ENCODE data around the gene ZNF367. TPM values are rescaled to one million over a fixed set of nuclear protein-coding genes. Genes with fewer than 3 reads are reported as not detected.

ZNF367 gene
- total RNA-seq, 1 experiment from 2014 or later = 14.0 TPM

DNA sequence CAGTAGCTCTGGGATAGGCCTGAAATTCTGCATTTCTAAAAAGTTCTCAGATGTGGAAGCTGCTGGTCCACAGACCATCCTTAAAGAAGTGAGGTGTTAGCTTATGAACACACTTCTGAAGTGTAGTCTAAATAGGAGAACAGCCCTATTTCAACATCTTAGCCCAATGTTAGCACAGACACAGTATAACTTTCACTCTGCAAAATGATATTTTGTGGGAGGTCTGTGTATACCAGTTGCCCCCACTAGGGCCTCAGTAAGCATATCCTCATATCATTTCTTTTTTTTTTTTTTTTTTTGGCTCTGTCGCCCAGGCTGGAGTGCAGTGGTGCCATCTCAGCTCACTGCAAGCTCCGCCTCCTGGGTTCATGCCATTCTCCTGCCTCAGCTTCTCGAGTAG lies 24.3 kb upstream of the ZNF367 start:
- H3K9ac ChIP-seq (ENCODE audit: low read length) = no peak overlapping the region
- intact Hi-C loops (cut with micrococcal nuclease) = no loop called here
- H3K79me2 ChIP-seq (ENCODE audit: low read length) = no peaks in the 10 kb centered on the region
- no peaks in the 10 kb centered on the region for H3K36me3 ChIP-seq (ENCODE audit: low read depth, low read length)
- ChIA-PET POLR2A (ENCODE audit: unreplicated experiment) (no interaction called here), CTCF (no interaction called here)
- no peaks in the 10 kb centered on the region for H3K9me3 ChIP-seq (ENCODE audit: low read length)
- no peaks in the 10 kb centered on the region for H3K27me3 ChIP-seq (ENCODE audit: low read length)
- no peaks in the 10 kb centered on the region for H4K20me1 ChIP-seq (ENCODE audit: low read length)
- TF ChIP-seq EZH2 (IDR thresholded peaks at IDR 0.05; ENCODE audit: low read length, unreplicated experiment) = no peak
- TF ChIP-seq EZH2phosphoT487 (IDR thresholded peaks at IDR 0.05; ENCODE audit: borderline replicate concordance, low read length) = no peak
- TF ChIP-seq, protein P1, sequence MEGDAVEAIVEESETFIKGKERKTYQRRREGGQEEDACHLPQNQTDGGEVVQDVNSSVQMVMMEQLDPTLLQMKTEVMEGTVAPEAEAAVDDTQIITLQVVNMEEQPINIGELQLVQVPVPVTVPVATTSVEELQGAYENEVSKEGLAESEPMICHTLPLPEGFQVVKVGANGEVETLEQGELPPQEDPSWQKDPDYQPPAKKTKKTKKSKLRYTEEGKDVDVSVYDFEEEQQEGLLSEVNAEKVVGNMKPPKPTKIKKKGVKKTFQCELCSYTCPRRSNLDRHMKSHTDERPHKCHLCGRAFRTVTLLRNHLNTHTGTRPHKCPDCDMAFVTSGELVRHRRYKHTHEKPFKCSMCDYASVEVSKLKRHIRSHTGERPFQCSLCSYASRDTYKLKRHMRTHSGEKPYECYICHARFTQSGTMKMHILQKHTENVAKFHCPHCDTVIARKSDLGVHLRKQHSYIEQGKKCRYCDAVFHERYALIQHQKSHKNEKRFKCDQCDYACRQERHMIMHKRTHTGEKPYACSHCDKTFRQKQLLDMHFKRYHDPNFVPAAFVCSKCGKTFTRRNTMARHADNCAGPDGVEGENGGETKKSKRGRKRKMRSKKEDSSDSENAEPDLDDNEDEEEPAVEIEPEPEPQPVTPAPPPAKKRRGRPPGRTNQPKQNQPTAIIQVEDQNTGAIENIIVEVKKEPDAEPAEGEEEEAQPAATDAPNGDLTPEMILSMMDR (conservative IDR thresholded peaks at IDR 0.05; ENCODE audit: low read depth, low read length) = no peak
- no peak overlapping the region for H3K4me2 ChIP-seq (ENCODE audit: low read length)
- no peak for ATAC-seq
- BruUV-seq (replicated peaks) = no TSS peak
- no peak overlapping the region for H3K27ac ChIP-seq (ENCODE audit: low read length)
- H2AFZ ChIP-seq (ENCODE audit: low read length) = no peak overlapping the region
- H3K4me3 ChIP-seq (ENCODE audit: low read length) = no peak overlapping the region
- no peaks in the 10 kb centered on the region for H3K9me2 ChIP-seq (replicated peaks; ENCODE audit: low read length)
- no peaks in the 10 kb centered on the region for H3F3A ChIP-seq (ENCODE audit: low read length, unreplicated experiment)
- DNase-seq = no peak
- no peaks in the 10 kb centered on the region for H3K4me1 ChIP-seq (ENCODE audit: insufficient read depth, low read length)

- Histone ChIP-seq H4K20me1 (ENCODE audit: low read length) (no peaks in the 10 kb centered on the region), H3K36me3 (ENCODE audit: low read depth, low read length) (no peaks in the 10 kb centered on the region), H3K27ac (ENCODE audit: low read length) (no peak overlapping the region), H3K9me2 (replicated peaks; ENCODE audit: low read length) (no peaks in the 10 kb centered on the region), H3F3A (ENCODE audit: low read length, unreplicated experiment) (no peaks in the 10 kb centered on the region), H3K9me3 (ENCODE audit: low read length) (no peaks in the 10 kb centered on the region), H3K9ac (ENCODE audit: low read length) (no peak overlapping the region), H3K4me1 (ENCODE audit: insufficient read depth, low read length) (no peaks in the 10 kb centered on the region), H2AFZ (ENCODE audit: low read length) (no peak overlapping the region), H3K27me3 (ENCODE audit: low read length) (no peaks in the 10 kb centered on the region), H3K79me2 (ENCODE audit: low read length) (no peaks in the 10 kb centered on the region), H3K4me2 (ENCODE audit: low read length) (no peak overlapping the region), H3K4me3 (ENCODE audit: low read length) (no peak overlapping the region)
- no TSS peak for BruUV-seq (replicated peaks)
- DNase-seq = peak; percentile 59
- POLR2A ChIA-PET (ENCODE audit: unreplicated experiment) = no interaction called here
- no peak; the same call in 1 of the 2 replicates for ATAC-seq
- TF ChIP-seq EZH2 (IDR thresholded peaks at IDR 0.05; ENCODE audit: low read length, unreplicated experiment) (no peak), EZH2phosphoT487 (IDR thresholded peaks at IDR 0.05; ENCODE audit: borderline replicate concordance, low read length) (no peak)
- TF ChIP-seq, protein P1 (conservative IDR thresholded peaks at IDR 0.05; ENCODE audit: low read depth, low read length) = peak; percentile 59
- intact Hi-C loops (cut with micrococcal nuclease) = no loop called here
- CTCF ChIA-PET = interaction anchor here (0.7 kb wide), 1 partner anchor 54 kb away, joined by 4 read pairs; no protein-coding TSS in a partner anchor
Measured at GRCh38 chr9:96441798-96442445, 23.8 kb upstream of the ZNF367 start.

- no peak overlapping the region for H2AFZ ChIP-seq (ENCODE audit: low read length)
- BruUV-seq (replicated peaks) = no TSS peak
- no peaks in the 10 kb centered on the region for H3F3A ChIP-seq (ENCODE audit: low read length, unreplicated experiment)
- H3K4me3 ChIP-seq (ENCODE audit: low read length) = no peak overlapping the region
- ATAC-seq = no peak
- no peaks in the 10 kb centered on the region for H3K79me2 ChIP-seq (ENCODE audit: low read length)
- H3K27ac ChIP-seq (ENCODE audit: low read length) = no peak overlapping the region
- POLR2A ChIA-PET (ENCODE audit: unreplicated experiment) = no interaction called here
- H3K9me2 ChIP-seq (replicated peaks; ENCODE audit: low read length) = no peaks in the 10 kb centered on the region
- H3K4me1 ChIP-seq (ENCODE audit: insufficient read depth, low read length) = no peaks in the 10 kb centered on the region
- H3K9ac ChIP-seq (ENCODE audit: low read length) = no peak overlapping the region
- intact Hi-C loops (cut with micrococcal nuclease) = no loop called here
- H3K27me3 ChIP-seq (ENCODE audit: low read length) = no peaks in the 10 kb centered on the region
- no peaks in the 10 kb centered on the region for H3K9me3 ChIP-seq (ENCODE audit: low read length)
- H3K4me2 ChIP-seq (ENCODE audit: low read length) = no peak overlapping the region
- no peak for DNase-seq
- H3K36me3 ChIP-seq (ENCODE audit: low read depth, low read length) = no peaks in the 10 kb centered on the region
- CTCF ChIA-PET = no interaction called here
- no peaks in the 10 kb centered on the region for H4K20me1 ChIP-seq (ENCODE audit: low read length)
- TF ChIP-seq, protein P1 (conservative IDR thresholded peaks at IDR 0.05; ENCODE audit: low read depth, low read length) = no peak
- no peak for TF ChIP-seq EZH2 (IDR thresholded peaks at IDR 0.05; ENCODE audit: low read length, unreplicated experiment)
- TF ChIP-seq EZH2phosphoT487 (IDR thresholded peaks at IDR 0.05; ENCODE audit: borderline replicate concordance, low read length) = no peak
Measured at GRCh38 chr9:96440671-96441199, 22.6 kb upstream of the ZNF367 start.
